DND-41 (cell line): ENCODE results near the gene NFIA.

Experiments used
- ATAC-seq: fragments of 200-7000 bp; cut with Tn5 transposase; 3 replicates; pipeline ENCODE4 v1.9.1; 2021; ENCODE audit warnings: low read depth; ENCODE audit not compliant: insufficient read depth
- DNase-seq: peaks from one replicate; pipeline ENCODE4 v3.0.0-alpha.2; 2020
- H2AFZ ChIP-seq: 2 replicates; pipeline ENCODE4 v1.6.0; 2012; ENCODE audit warnings: low read depth, low read length
- H3K27ac ChIP-seq: 2 replicates; pipeline ENCODE4 v1.5.1; 2012; ENCODE audit warnings: low read length, inconsistent platforms
- H3K27me3 ChIP-seq: fragments of 200-600 bp; sonication (generic); 2 replicates; pipeline ENCODE4 v1.6.0; 2012; ENCODE audit warnings: low read length, mild to moderate bottlenecking, inconsistent platforms; ENCODE audit not compliant: insufficient read depth, poor library complexity
- H3K36me3 ChIP-seq: 2 replicates; pipeline ENCODE4 v1.5.1; 2012; ENCODE audit warnings: low read length, inconsistent platforms; ENCODE audit not compliant: insufficient read depth
- H3K4me1 ChIP-seq: 2 replicates; pipeline ENCODE4 v1.5.1; 2012; ENCODE audit warnings: mild to moderate bottlenecking, low read length; ENCODE audit not compliant: insufficient read depth
- H3K4me2 ChIP-seq: 2 replicates; pipeline ENCODE4 v1.6.0; 2012; ENCODE audit warnings: mild to moderate bottlenecking, moderate library complexity, low read length, inconsistent platforms; ENCODE audit not compliant: insufficient read depth
- H3K4me3 ChIP-seq, 2 experiments: fragments of 200-600 bp in 1 of 2; shearing (Covaris generic) in 1 of 2; 2 replicates each; pipeline ENCODE4 v1.5.1; 2012 to 2016; ENCODE audit warnings: inconsistent platforms in 2 of 2, low read length in 2 of 2, mild to moderate bottlenecking in 2 of 2, low read depth in 1 of 2, moderate library complexity in 1 of 2
- H3K79me2 ChIP-seq: 2 replicates; pipeline ENCODE4 v1.6.0; 2012; ENCODE audit warnings: low read length, inconsistent platforms; ENCODE audit not compliant: insufficient read depth
- H3K9ac ChIP-seq: 2 replicates; pipeline ENCODE4 v1.6.0; 2012; ENCODE audit warnings: low read depth, mild to moderate bottlenecking, inconsistent platforms, low read length, moderate library complexity
- H3K9me3 ChIP-seq: 2 replicates; pipeline ENCODE4 v1.5.1; 2012; ENCODE audit warnings: low read length, moderate library complexity, mild to moderate bottlenecking, inconsistent platforms; ENCODE audit not compliant: insufficient read depth, severe bottlenecking
- H4K20me1 ChIP-seq: 2 replicates; pipeline ENCODE4 v1.6.0; 2012; ENCODE audit warnings: low read length; ENCODE audit not compliant: insufficient read depth
- CTCF ChIP-seq: IDR thresholded peaks from 2 replicates; pipeline ENCODE4 v1.5.1; 2012; ENCODE audit warnings: borderline replicate concordance, low read length, moderate library complexity, mild to moderate bottlenecking; ENCODE audit not compliant: poor library complexity, severe bottlenecking; ENCODE audit errors: extremely low read depth
- EZH2 ChIP-seq: IDR thresholded peaks from 3 replicates; pipeline ENCODE4 v1.6.1; 2012; ENCODE audit warnings: borderline replicate concordance, low read depth, mild to moderate bottlenecking, moderate library complexity, low read length, inconsistent platforms; ENCODE audit not compliant: severe bottlenecking

The NFIA gene

DNA sequence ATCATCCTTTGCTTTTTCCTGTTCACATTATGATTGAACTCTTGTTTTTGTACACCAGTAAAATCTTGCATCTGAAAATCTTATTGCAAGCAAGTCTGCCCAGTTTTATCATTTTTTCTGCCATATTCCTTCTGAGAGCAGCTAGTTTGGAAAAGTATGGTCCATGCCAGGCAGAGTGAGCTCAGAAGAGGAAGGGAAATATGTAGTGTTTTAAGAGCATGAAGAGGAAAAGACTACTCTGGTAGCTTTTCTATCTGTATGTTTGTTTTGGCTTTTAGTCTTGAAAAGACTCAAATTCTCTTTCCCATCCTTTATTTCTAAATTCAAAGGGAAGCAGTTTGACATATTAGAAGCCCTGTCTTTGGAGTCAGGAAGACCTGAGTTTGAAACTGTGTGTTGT is 125.8 kb downstream of the NFIA start:
- Histone ChIP-seq H3K27me3 (no peaks in the 10 kb centered on the region), H3K36me3 (no peaks in the 10 kb centered on the region), H2AFZ (no peak overlapping the region), H3K79me2 (no peaks in the 10 kb centered on the region), H3K4me3 (no peak overlapping the region), H3K27ac (no peak overlapping the region), H3K9me3 (no peaks in the 10 kb centered on the region), H4K20me1 (no peaks in the 10 kb centered on the region), H3K9ac (no peak overlapping the region), H3K4me2 (no peak overlapping the region), H3K4me1 (no peaks in the 10 kb centered on the region)
- DNase-seq (no peak), ATAC-seq (no peak)
- TF ChIP-seq CTCF: no peak
- no peak for TF ChIP-seq EZH2

- TF ChIP-seq CTCF: no peak
- no peak for TF ChIP-seq EZH2
- Histone ChIP-seq H3K27ac (no peak overlapping the region), H3K4me1 (no peaks in the 10 kb centered on the region), H3K9ac (no peak overlapping the region), H3K4me3 (no peak overlapping the region), H3K27me3 (no peaks in the 10 kb centered on the region), H3K4me2 (no peak overlapping the region), H3K36me3 (no peaks in the 10 kb centered on the region), H2AFZ (no peak overlapping the region), H3K79me2 (no peaks in the 10 kb centered on the region), H4K20me1 (no peaks in the 10 kb centered on the region), H3K9me3 (no peaks in the 10 kb centered on the region)
- DNase-seq (no peak), ATAC-seq (no peak)
Measured at GRCh38 chr1:61208831-61209230, 126.5 kb downstream of the NFIA start.

GRCh38 chr1:61210435-61211154 is 128.2 kb downstream of the NFIA start:
- Histone ChIP-seq H3K4me1 (no peaks in the 10 kb centered on the region), H3K4me3 (no peak overlapping the region), H3K4me2 (no peak overlapping the region), H3K27ac (no peak overlapping the region), H3K9ac (no peak overlapping the region), H2AFZ (no peak overlapping the region), H3K27me3 (no peaks in the 10 kb centered on the region), H4K20me1 (no peaks in the 10 kb centered on the region), H3K36me3 (no peaks in the 10 kb centered on the region), H3K79me2 (no peaks in the 10 kb centered on the region), H3K9me3 (no peaks in the 10 kb centered on the region)
- DNase-seq (no peak), ATAC-seq (no peak)
- no peak for TF ChIP-seq CTCF
- TF ChIP-seq EZH2: no peak
